ENCODE data around the gene DCLK1. TPM values are rescaled to one million over a fixed set of nuclear protein-coding genes. Genes with fewer than 3 reads are reported as not detected.

Gene DCLK1
- total RNA-seq, 1 donor from 2014 or later = 22.6 TPM

DNA sequence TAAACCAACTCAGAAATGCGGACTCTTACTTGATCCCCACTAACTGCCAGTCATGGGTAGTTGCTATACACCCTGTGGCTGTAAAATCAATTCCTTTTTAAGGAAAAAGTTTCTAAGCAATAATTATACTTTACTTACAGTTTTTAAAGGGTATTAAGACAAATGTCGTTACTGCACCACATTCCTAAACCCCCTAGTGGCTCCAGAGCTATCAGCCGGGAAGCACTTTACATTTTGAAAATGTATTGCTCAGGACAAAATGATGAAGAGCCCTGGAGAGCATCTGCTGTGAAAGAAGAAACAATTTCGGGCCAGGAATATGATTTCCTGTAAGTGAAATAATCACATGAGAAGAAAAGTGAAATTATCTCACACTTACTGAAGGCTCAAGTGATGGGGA is 36.7 kb downstream of the DCLK1 start:
- intact Hi-C loops (cut with DNase I) = no loop called here
- TF ChIP-seq, protein P1, sequence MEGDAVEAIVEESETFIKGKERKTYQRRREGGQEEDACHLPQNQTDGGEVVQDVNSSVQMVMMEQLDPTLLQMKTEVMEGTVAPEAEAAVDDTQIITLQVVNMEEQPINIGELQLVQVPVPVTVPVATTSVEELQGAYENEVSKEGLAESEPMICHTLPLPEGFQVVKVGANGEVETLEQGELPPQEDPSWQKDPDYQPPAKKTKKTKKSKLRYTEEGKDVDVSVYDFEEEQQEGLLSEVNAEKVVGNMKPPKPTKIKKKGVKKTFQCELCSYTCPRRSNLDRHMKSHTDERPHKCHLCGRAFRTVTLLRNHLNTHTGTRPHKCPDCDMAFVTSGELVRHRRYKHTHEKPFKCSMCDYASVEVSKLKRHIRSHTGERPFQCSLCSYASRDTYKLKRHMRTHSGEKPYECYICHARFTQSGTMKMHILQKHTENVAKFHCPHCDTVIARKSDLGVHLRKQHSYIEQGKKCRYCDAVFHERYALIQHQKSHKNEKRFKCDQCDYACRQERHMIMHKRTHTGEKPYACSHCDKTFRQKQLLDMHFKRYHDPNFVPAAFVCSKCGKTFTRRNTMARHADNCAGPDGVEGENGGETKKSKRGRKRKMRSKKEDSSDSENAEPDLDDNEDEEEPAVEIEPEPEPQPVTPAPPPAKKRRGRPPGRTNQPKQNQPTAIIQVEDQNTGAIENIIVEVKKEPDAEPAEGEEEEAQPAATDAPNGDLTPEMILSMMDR (IDR thresholded peaks at IDR 0.05) = no peak

DNA sequence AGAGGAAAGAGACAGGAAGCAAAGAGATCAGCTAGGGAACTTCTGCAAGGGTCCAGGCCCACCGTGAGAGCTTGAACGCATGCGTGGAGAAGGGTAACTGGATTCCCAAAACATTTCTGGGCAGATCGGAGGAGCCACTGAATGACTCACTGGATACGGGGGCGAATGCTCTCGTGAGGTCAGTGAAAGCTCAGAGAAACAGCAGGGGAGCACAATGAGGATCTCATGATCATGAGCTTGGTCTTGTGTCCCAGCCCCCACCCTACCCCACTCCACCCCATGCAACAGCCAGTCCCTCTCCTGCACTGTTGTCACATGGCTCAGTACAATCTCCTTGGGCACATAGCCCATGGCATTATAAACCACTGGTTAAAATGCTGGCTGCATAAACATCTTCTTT is 40.6 kb downstream of the DCLK1 start:
- no peak overlapping the region for H3K27ac ChIP-seq
- no peaks in the 10 kb centered on the region for H3K27me3 ChIP-seq
- intact Hi-C loops (cut with DNase I) = no loop called here
- no peak overlapping the region for H3K4me3 ChIP-seq
- no peaks in the 10 kb centered on the region for H3K4me1 ChIP-seq
- H3K36me3 ChIP-seq = no peaks in the 10 kb centered on the region
- TF ChIP-seq, protein P1 (IDR thresholded peaks at IDR 0.05) = no peak
- no peaks in the 10 kb centered on the region for H3K9me3 ChIP-seq
- DNase-seq (ENCODE audit: low spot score in 2 of 2) = no peak

More for the DNA sequence above, 36.7 kb downstream of the DCLK1 start:
- H3K4me1 ChIP-seq = no peaks in the 10 kb centered on the region
- no peak for DNase-seq (ENCODE audit: low spot score in 2 of 2)
- no peak overlapping the region for H3K27ac ChIP-seq
- H3K4me3 ChIP-seq = no peak overlapping the region
- no peaks in the 10 kb centered on the region for H3K36me3 ChIP-seq
- H3K27me3 ChIP-seq = no peaks in the 10 kb centered on the region
- H3K9me3 ChIP-seq = no peaks in the 10 kb centered on the region

DNA sequence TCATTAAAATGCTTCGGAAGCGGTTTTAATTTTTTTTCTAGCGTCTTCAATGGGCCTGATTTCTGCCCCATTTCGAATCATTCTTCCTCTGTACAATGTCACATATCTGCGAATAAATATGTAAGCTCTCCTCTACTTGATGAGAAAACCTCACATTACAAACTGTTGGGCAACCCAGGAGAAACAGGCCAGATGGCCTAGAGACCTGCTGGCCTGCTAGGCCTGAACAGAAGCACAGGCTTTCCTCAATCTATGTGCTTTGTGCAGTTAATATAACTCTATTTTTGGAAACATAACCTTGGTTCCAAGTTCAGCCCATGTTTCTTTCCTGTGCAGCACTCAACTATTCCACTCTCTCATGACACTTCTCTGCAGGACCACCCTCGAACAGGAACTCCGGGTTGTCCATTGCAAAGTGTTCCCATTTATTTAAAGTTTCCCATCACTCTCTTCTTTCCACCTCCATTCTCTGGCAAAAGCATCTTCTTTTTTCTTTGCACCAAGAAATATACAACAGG is 42.0 kb downstream of the DCLK1 start:
- TF ChIP-seq, protein P1 (IDR thresholded peaks at IDR 0.05) = no peak
- no peaks in the 10 kb centered on the region for H3K27me3 ChIP-seq
- H3K9me3 ChIP-seq = no peaks in the 10 kb centered on the region
- H3K4me1 ChIP-seq = no peaks in the 10 kb centered on the region
- intact Hi-C loops (cut with DNase I) = no loop called here
- H3K36me3 ChIP-seq = no peaks in the 10 kb centered on the region
- DNase-seq (ENCODE audit: low spot score in 2 of 2) = no peak
- H3K4me3 ChIP-seq = no peak overlapping the region
- H3K27ac ChIP-seq = no peak overlapping the region

DNA sequence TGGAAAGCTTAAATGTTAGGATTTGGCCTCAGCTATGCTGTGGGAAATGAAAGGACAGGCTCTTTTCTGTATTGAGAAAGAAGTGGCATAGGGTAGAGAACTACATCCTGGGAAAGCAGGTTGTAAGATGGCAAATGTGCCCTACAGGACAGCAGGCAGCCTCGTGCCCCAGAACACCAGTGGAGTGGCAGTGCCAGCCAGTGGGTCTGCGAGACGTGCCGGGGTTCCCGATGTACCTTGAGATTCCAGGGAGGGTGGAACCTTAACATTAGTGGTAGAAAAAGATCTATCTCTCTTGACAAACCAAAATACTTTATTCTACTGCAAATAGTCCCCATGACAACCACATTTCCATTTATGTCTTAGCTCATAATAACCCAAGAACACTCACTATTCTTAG is 42.7 kb downstream of the DCLK1 start:
- Histone ChIP-seq H3K4me3 (no peak overlapping the region), H3K27me3 (no peaks in the 10 kb centered on the region), H3K27ac (no peak overlapping the region), H3K36me3 (no peaks in the 10 kb centered on the region), H3K4me1 (no peaks in the 10 kb centered on the region), H3K9me3 (no peaks in the 10 kb centered on the region)
- intact Hi-C loops (cut with DNase I) = no loop called here
- no peak for DNase-seq (ENCODE audit: low spot score in 2 of 2)
- TF ChIP-seq, protein P1 (IDR thresholded peaks at IDR 0.05) = no peak

DNA sequence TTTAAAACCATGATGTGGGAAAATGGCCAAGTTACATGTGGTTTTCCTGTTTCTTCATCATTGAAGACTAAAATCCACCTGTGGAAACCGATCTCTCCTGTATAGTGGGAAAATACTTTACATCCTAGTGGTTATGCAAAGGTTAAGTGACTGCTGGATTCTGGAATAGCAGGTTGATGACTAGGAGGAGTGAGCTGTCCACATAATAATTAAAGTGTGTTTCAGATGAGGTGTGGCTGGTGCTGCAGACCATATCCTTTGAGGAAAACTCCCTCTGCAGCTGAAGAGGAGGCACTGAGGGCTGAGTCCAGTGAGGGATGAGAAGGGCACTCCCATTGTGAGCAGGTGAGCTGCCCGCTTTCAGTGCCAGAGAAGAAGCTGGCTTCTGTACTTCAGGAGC is 43.2 kb downstream of the DCLK1 start:
- Histone ChIP-seq H3K27me3 (no peaks in the 10 kb centered on the region), H3K27ac (no peak overlapping the region)
- intact Hi-C loops (cut with DNase I) = no loop called here

More for the DNA sequence above, 43.2 kb downstream of the DCLK1 start:
- no peaks in the 10 kb centered on the region for H3K4me1 ChIP-seq
- H3K4me3 ChIP-seq = no peak overlapping the region
- H3K9me3 ChIP-seq = no peaks in the 10 kb centered on the region
- TF ChIP-seq, protein P1 (IDR thresholded peaks at IDR 0.05) = no peak
- H3K36me3 ChIP-seq = no peaks in the 10 kb centered on the region
- no peak for DNase-seq (ENCODE audit: low spot score in 2 of 2)

Data from ascending aorta (tissue), 2 donors.